Myocyte (in vitro differentiated cells): ENCODE measurements around the gene DUSP9. TPM values are rescaled to one million over a fixed set of nuclear protein-coding genes. Genes with fewer than 3 reads are reported as not detected.
"Not testable (repeated sequence)": the region's sequence is repeated elsewhere in the genome, so short reads cannot be mapped to it uniquely, and the experiment has no call there.

Experiments used
- DNase-seq: peaks from one replicate; pipeline ENCODE4 v3.0.0-alpha.2; 2012; ENCODE audit warnings: low read depth
- polyA plus RNA-seq: library from polyadenylated mRNA; unstranded; fragments of >200 nt; gene quantifications from one replicate; pipeline ENCODE4 v1.2.1, GENCODE V29; 2012; ENCODE audit warnings: missing spikeins
- total RNA-seq: library from RNA; depleted of rRNA; stranded (reverse); fragments of >200 nt; gene quantifications from 2 replicates; pipeline ENCODE4 v1.2.3, GENCODE V29; 2014

Gene DUSP9
- not detected in 2 replicates for total RNA-seq
- not detected for polyA plus RNA-seq

GRCh38 chrX:153646620-153647373 is at the start of gene DUSP9:
DUSP9 (plus strand) TSS chrX:153647203; CDS start chrX:153647954, 751 bp downstream.
- DNase-seq: no peak

GRCh38 chrX:153598541-153599191 is 48.3 kb upstream of the DUSP9 start, which contains the start of gene CCNQ:
CCNQ (minus strand) TSS chrX:153599139; CDS start chrX:153599073, 66 bp downstream.
- DNase-seq: peak; percentile 17

- peak; percentile 84 for DNase-seq
Observed at GRCh38 chrX:153599192-153600031, 47.6 kb upstream of the DUSP9 start.

GRCh38 chrX:153600032-153600373 is 47.0 kb upstream of the DUSP9 start:
- peak; percentile 5 for DNase-seq

- no peak for DNase-seq
Observed at GRCh38 chrX:153600921-153601320, 46.1 kb upstream of the DUSP9 start.

GRCh38 chrX:153601511-153602110 is 45.4 kb upstream of the DUSP9 start:
- no peak for DNase-seq

GRCh38 chrX:153602601-153603000 is 44.4 kb upstream of the DUSP9 start:
- DNase-seq: no peak

- no peak for DNase-seq
Observed at GRCh38 chrX:153603131-153603656, 43.8 kb upstream of the DUSP9 start.

GRCh38 chrX:153604666-153605380 is 42.2 kb upstream of the DUSP9 start:
- not testable (repeated sequence) for DNase-seq

GRCh38 chrX:153606503-153606902 is 40.5 kb upstream of the DUSP9 start:
- DNase-seq: no peak

- no peak for DNase-seq
Observed at GRCh38 chrX:153608376-153608775, 38.6 kb upstream of the DUSP9 start.

GRCh38 chrX:153608806-153609205 is 38.2 kb upstream of the DUSP9 start:
- DNase-seq: no peak

- peak; percentile 68 for DNase-seq
Observed at GRCh38 chrX:153609917-153610835, 36.8 kb upstream of the DUSP9 start.

- no peak for DNase-seq
Observed at GRCh38 chrX:153610836-153611213, 36.2 kb upstream of the DUSP9 start.

- no peak for DNase-seq
Observed at GRCh38 chrX:153611298-153612095, 35.5 kb upstream of the DUSP9 start.

- DNase-seq: no peak
Observed at GRCh38 chrX:153612413-153612812, 34.6 kb upstream of the DUSP9 start.

- no peak for DNase-seq
Observed at GRCh38 chrX:153614818-153615217, 32.2 kb upstream of the DUSP9 start.

GRCh38 chrX:153620576-153620975 is 26.4 kb upstream of the DUSP9 start:
- no peak for DNase-seq
